GM06990 (cell line): ENCODE results near the gene SLC16A13.

Experiments used
- DNase-seq: peaks from one replicate; pipeline ENCODE4 v3.0.0-alpha.2; 2011; ENCODE audit not compliant: insufficient read length; ENCODE audit errors: extremely low read depth
- H3K27me3 ChIP-seq: replicated peaks from 2 replicates; pipeline ENCODE4 v1.6.0; 2011; ENCODE audit warnings: low read length; ENCODE audit not compliant: control insufficient read depth, insufficient read depth
- H3K36me3 ChIP-seq: 2 replicates; pipeline ENCODE4 v1.5.1; 2011; ENCODE audit warnings: low read length; ENCODE audit not compliant: control insufficient read depth, insufficient read depth
- H3K4me3 ChIP-seq: replicated peaks from 2 replicates; pipeline ENCODE4 v1.5.1; 2011; ENCODE audit warnings: low read depth, mild to moderate bottlenecking, control low read depth, low read length
- CTCF ChIP-seq: IDR thresholded peaks from 2 replicates; pipeline ENCODE4 v1.5.1; 2011; ENCODE audit warnings: low read length, control low read depth, mild to moderate bottlenecking, inconsistent platforms; ENCODE audit not compliant: insufficient read depth, poor library complexity, severe bottlenecking

The SLC16A13 gene

DNA sequence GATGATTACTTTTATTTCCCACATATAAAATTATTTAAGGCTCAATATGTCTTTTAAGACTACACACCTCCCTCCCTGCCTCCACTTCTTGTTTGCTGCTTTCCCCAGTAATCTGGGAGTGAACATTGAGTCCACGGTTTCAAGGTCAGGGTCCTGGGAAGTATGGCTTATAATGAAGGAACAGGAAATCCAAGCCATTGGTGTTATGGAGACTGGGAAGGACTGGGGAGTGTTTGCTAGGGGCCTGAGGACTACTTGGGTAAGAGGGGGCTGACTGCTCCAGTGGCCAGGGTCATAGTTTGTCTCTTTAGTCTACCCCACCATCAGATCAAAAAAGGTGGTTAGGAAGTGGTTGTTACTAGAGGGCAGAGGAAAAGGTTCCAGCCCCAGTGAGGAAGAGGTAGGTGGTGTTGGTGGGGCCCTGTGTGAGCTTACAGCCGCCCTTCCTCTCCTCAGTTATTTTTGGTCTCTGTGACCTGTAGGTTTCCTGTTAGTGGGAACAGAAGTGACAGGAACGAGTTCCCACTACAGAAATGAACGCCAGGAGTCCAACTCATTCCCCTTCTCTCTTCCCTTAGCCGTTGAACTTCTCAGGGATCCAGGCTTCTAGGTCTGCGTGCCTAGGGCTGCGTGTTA is 742 bp upstream of the SLC16A13 start:
- H3K4me3 ChIP-seq, result peak overlapping the region; percentile 67
- TF ChIP-seq CTCF, result no peak
- DNase-seq, result no peak
- H3K36me3 ChIP-seq, result peaks cover 1% of the 10 kb centered on the region
- H3K27me3 ChIP-seq, result no peaks in the 10 kb centered on the region

- no peak for DNase-seq
- no peaks in the 10 kb centered on the region; the same call in 1 of the 2 replicates for H3K27me3 ChIP-seq
- no peak for TF ChIP-seq CTCF
- peaks cover 1% of the 10 kb centered on the region for H3K36me3 ChIP-seq
- H3K4me3 ChIP-seq, result no peak overlapping the region
Measured at GRCh38 chr17:7038025-7038862, 2.4 kb downstream of the SLC16A13 start.

DNA sequence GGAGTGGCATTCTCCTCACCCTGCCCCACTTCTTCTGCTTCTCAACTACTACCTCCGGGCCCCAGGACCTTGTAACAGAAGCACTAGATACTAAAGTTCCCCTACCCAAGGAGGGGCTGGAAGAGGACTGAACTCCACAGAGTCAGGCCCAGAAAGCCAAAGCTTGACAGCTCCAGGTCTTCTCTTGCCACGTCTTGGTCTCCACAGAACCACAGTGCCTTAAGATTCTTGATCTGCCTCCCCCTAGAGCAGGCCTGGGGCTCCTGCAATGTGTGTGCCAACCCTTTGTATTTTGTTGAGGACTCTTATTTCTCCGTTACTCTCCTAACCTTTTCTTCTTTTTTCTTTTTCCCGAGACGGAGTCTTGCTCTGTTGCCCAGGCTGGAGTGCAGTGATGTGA is 4.0 kb downstream of the SLC16A13 start:
- Histone ChIP-seq H3K27me3 (no peaks in the 10 kb centered on the region; the same call in 1 of the 2 replicates), H3K36me3 (peaks cover 1% of the 10 kb centered on the region), H3K4me3 (no peak overlapping the region)
- TF ChIP-seq CTCF, result no peak
- no peak for DNase-seq

GRCh38 chr17:7041607-7042500 is 6.0 kb downstream of the SLC16A13 start:
- Histone ChIP-seq H3K36me3 (peaks cover 1% of the 10 kb centered on the region), H3K4me3 (peak overlapping the region; percentile 3; the same call in 1 of the 2 replicates), H3K27me3 (no peaks in the 10 kb centered on the region; the same call in 1 of the 2 replicates)
- DNase-seq, result no peak
- TF ChIP-seq CTCF, result no peak

DNA sequence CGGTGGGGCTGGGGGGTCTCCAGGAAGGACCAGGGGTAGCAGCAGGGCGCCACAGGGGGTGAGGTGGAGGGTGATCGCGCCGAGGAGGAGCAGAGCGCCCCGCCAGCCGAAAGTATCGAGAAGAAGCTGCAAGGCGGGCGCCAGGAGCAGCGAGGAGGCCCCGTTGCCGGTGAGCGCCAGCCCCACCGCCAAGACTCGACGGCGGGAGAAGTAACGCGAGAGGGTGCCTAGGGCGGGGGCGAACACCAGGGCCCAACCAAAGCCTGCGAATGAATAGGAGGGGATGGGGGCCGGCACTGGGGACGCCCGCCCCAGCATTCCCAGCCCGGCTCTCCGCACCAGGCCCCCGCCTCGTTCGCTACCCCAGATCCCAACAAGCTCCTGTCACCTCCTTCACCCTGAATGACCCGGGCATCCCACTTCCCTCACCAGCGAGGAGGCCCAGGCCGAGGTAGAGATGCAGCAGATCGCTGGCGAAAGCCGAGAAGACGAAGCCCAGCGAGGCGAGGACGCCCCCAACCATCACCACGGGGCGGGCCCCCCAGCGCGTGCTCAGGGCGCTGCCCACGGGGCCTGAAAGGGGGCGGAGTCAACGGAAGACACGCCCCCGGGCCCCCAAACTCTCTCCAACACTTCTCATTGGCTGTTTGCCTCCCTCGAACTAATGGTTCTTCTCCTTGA is 6.8 kb downstream of the SLC16A13 start:
- peak; percentile 54 for DNase-seq
- Histone ChIP-seq H3K4me3 (peak overlapping the region; percentile 3; the same call in 1 of the 2 replicates), H3K27me3 (no peaks in the 10 kb centered on the region; the same call in 1 of the 2 replicates), H3K36me3 (peaks cover 1% of the 10 kb centered on the region)
- TF ChIP-seq CTCF, result no peak
